K562 (cell line): Measurements from ENCODE around the gene TIMM23. TPM values are rescaled to one million over a fixed set of nuclear protein-coding genes. Genes with fewer than 3 reads are reported as not detected.
A peak's percentile ranks its signal among the peaks of the same experiment; 100 is the strongest.

Source experiments
- ESRRA ChIP-seq: fragments of 450-650 bp; IDR thresholded peaks from 2 replicates; pipeline ENCODE4 v1.6.1; 2014; ENCODE audit warnings: low read depth, mild to moderate bottlenecking, moderate library complexity, borderline replicate concordance
- GTF2B ChIP-seq: IDR thresholded peaks from 2 replicates; pipeline ENCODE4 v1.6.1; 2011; ENCODE audit not compliant: insufficient read length; ENCODE audit errors: extremely low read depth
- HNRNPL ChIP-seq: fragments of 200-400 bp; formaldehyde crosslinking; IDR thresholded peaks from 2 replicates; pipeline ENCODE4 v1.6.1; 2017; ENCODE audit warnings: low read depth, mild to moderate bottlenecking, low read length
- MYNN ChIP-seq, 2 experiments: sonication (generic); formaldehyde crosslinking in 1 of 2; IDR thresholded peaks; 2 replicates each; pipeline versions ENCODE4 v1.5.0 to v1.6.1; 2016 to 2020; ENCODE audit warnings: antibody characterized with exemption in 1 of 2, missing genetic modification reagents in 1 of 2
- NEUROD1 ChIP-seq: fragments of 150-350 bp; IDR thresholded peaks from 2 replicates; pipeline ENCODE4 v1.6.1; 2014; ENCODE audit warnings: borderline replicate concordance, low read length, low read depth; ENCODE audit not compliant: partially characterized antibody
- PHF21A ChIP-seq: fragments of 450-650 bp; IDR thresholded peaks from 2 replicates; pipeline ENCODE4 v1.6.1; 2017; ENCODE audit warnings: low read depth, borderline replicate concordance
- PRPF4 ChIP-seq: fragments of 200-400 bp; formaldehyde crosslinking; IDR thresholded peaks from one replicate; pipeline ENCODE4 v1.6.1; 2017; ENCODE audit warnings: low read length, low read depth, mild to moderate bottlenecking; ENCODE audit not compliant: insufficient read depth, poor library complexity, severe bottlenecking
- RBM22 ChIP-seq: fragments of 200-400 bp; formaldehyde crosslinking; IDR thresholded peaks from 2 replicates; pipeline ENCODE4 v1.6.1; 2018; ENCODE audit warnings: low read length, low read depth; ENCODE audit not compliant: poor library complexity, severe bottlenecking
- SIN3A ChIP-seq, 2 experiments: fragments of 150-350 bp in 1 of 2; IDR thresholded peaks; 2 replicates each; pipeline ENCODE4 v1.6.1; 2011 to 2016; ENCODE audit warnings: borderline replicate concordance in 2 of 2, low read depth in 2 of 2, low read length in 2 of 2, mild to moderate bottlenecking in 2 of 2, moderate library complexity in 2 of 2; ENCODE audit not compliant: control insufficient read depth in 1 of 2
- SP1 ChIP-seq: sonication (generic); formaldehyde crosslinking; IDR thresholded peaks from 2 replicates; pipeline ENCODE4 v1.8.1; 2022; ENCODE audit warnings: mild to moderate bottlenecking, missing genetic modification reagents
- THRB ChIP-seq: fragments of 450-650 bp; formaldehyde crosslinking; conservative IDR thresholded peaks from 2 replicates; pipeline ENCODE4 v1.4.0; 2022; ENCODE audit warnings: mild to moderate bottlenecking, missing genetic modification characterization
- ZBTB34 ChIP-seq: fragments of 250-450 bp; sonication (Bioruptor Pico); IDR thresholded peaks from 2 replicates; pipeline ENCODE4 v1.8.0; 2021; ENCODE audit warnings: mild to moderate bottlenecking, moderate library complexity
- ZFP30 ChIP-seq: fragments of 250-450 bp; sonication (Bioruptor Pico); IDR thresholded peaks from 2 replicates; pipeline ENCODE4 v1.8.0; 2022; ENCODE audit warnings: moderate library complexity, mild to moderate bottlenecking, inconsistent platforms, borderline replicate concordance
- ZFPM2 ChIP-seq: fragments of 250-450 bp; sonication (Bioruptor Pico); IDR thresholded peaks from 2 replicates; pipeline ENCODE4 v1.5.1; 2022; ENCODE audit warnings: mild to moderate bottlenecking
- ZKSCAN1 ChIP-seq: fragments of 150-350 bp; IDR thresholded peaks from 2 replicates; pipeline ENCODE4 v1.6.1; 2016; ENCODE audit warnings: low read depth, low read length
- ZNF584 ChIP-seq: fragments of 200-800 bp; sonication (Bioruptor generic); IDR thresholded peaks from 2 replicates; pipeline ENCODE4 v1.6.1; 2016; ENCODE audit warnings: low read depth, mild to moderate bottlenecking, missing genetic modification characterization, missing compliant biosample characterization
- polyA plus RNA-seq, 8 experiments: library from polyadenylated mRNA; depleted of rRNA in 4 of 8; stranded (reverse) in 5 of 8; unstranded in 3 of 8; fragments of >200 nt; fragmentation: Nextera tagmentation in 2 of 8; fragmentation: Illumina TruSeq in 1 of 8; extraction: Ambion mirVana in 2 of 8; extraction: Trizol in 1 of 8; gene quantifications; 2 replicates each; pipeline versions ENCODE4 v1.2.1 to v1.2.3, GENCODE V29; 2011 to 2014; ENCODE audit warnings: inconsistent platforms in 1 of 8, missing spikeins in 1 of 8
- total RNA-seq, 7 experiments: library from RNA; depleted of rRNA in 6 of 7; stranded (reverse); fragments of >200 nt in 6 of 7; fragmentation: Illumina TruSeq in 2 of 7; extraction: Trizol in 2 of 7; gene quantifications; 2 replicates each; pipeline versions ENCODE4 v1.2.1 to v1.2.3, GENCODE V29; 2011 to 2021; ENCODE audit warnings: low replicate concordance in 1 of 7

Gene TIMM23
- total and polyA plus RNA-seq, 9 of the 15 experiments (the other 6 are each of a cell fraction or from before 2014, with no cell fraction given): 148 to 280 (median 183) TPM

- TF ChIP-seq ZKSCAN1 (0 out of 2 replicates have a peak, but pooled peaks have one; percentile 32), GTF2B (no peak), SIN3A (IDR thresholded peaks at IDR 0.05; ENCODE audit: borderline replicate concordance in 2 of 2, control insufficient read depth in 1 of 2, low read depth in 2 of 2, low read length in 2 of 2) (peak; percentile 85 to 94; a peak in 2 of 4 replicates), PRPF4 (no peak), ZFPM2 (no peak), ZFP30 (CRISPR knock-in tag) (no peak), MYNN (IDR thresholded peaks at IDR 0.05) (peak; percentile 77), MYNN (CRISPR knock-in tag; IDR thresholded peaks at IDR 0.05) (no peak), ESRRA (peak; percentile 68; the same call in 1 of the 2 replicates), PHF21A (no peak), NEUROD1 (peak; percentile 91), ZNF584 (peak; percentile 98), SP1 (CRISPR knock-in tag) (peak; percentile 75), ZBTB34 (CRISPR knock-in tag) (0 out of 2 replicates have a peak, but pooled peaks have one; percentile 15), RBM22 (no peak), HNRNPL (no peak), THRB (CRISPR knock-in tag) (peak; percentile 94)
These were observed 29.0 kb downstream of the TIMM23 start (continued) for GRCh38 chr10:46001187-46001756.
